K562 (cell line): Measurements from ENCODE around the gene GPR107. TPM values are rescaled to one million over a fixed set of nuclear protein-coding genes. Genes with fewer than 3 reads are reported as not detected.

Experiments
- ATF2 ChIP-seq: sonication (generic); formaldehyde crosslinking; IDR thresholded peaks from 2 replicates; pipeline ENCODE4 v1.8.1; 2022; ENCODE audit warnings: missing genetic modification reagents
- CHD1 ChIP-seq: fragments of 200-600 bp; sonication (generic); IDR thresholded peaks from one replicate; pipeline ENCODE4 v1.6.1; 2012; ENCODE audit warnings: mild to moderate bottlenecking, moderate library complexity, low read length, inconsistent platforms
- CSDE1 ChIP-seq, 2 experiments: fragments of 450-650 bp; IDR thresholded peaks; 2 replicates each; pipeline ENCODE4 v1.6.1; 2016; ENCODE audit warnings: mild to moderate bottlenecking in 1 of 2
- DIDO1 ChIP-seq: fragments of 450-650 bp; IDR thresholded peaks from 2 replicates; pipeline ENCODE4 v1.6.1; 2016; ENCODE audit warnings: low read depth, missing biosample characterization, missing genetic modification characterization
- E2F4 ChIP-seq: sonication (generic); formaldehyde crosslinking; IDR thresholded peaks from 2 replicates; pipeline ENCODE4 v1.8.0; 2022; ENCODE audit warnings: mild to moderate bottlenecking, low read depth, missing genetic modification reagents
- EGR1 ChIP-seq: fragments of 450-650 bp; conservative IDR thresholded peaks from 2 replicates; pipeline ENCODE4 v1.6.1; 2017; ENCODE audit warnings: mild to moderate bottlenecking
- EZH2 ChIP-seq: IDR thresholded peaks from 2 replicates; pipeline ENCODE4 v1.6.1; 2012; ENCODE audit warnings: low read depth, mild to moderate bottlenecking, inconsistent platforms, low read length, borderline replicate concordance
- NCOA1 ChIP-seq: fragments of 450-650 bp; IDR thresholded peaks from 2 replicates; pipeline ENCODE4 v1.6.1; 2016; ENCODE audit warnings: low read depth
- NFATC3 ChIP-seq: fragments of 450-650 bp; IDR thresholded peaks from 2 replicates; pipeline ENCODE4 v1.6.1; 2017; ENCODE audit warnings: mild to moderate bottlenecking
- NFIX ChIP-seq: fragments of 250-450 bp; sonication (Bioruptor Pico); IDR thresholded peaks from 2 replicates; pipeline ENCODE4 v1.4.0; 2020; ENCODE audit warnings: low read depth, mild to moderate bottlenecking, moderate library complexity
- NR2C1 ChIP-seq, 2 experiments: fragments of 450-650 bp; IDR thresholded peaks; 2 replicates each; pipeline ENCODE4 v1.6.1; 2017; ENCODE audit warnings: mild to moderate bottlenecking in 2 of 2, antibody characterized with exemption in 1 of 2, inconsistent platforms in 1 of 2, missing compliant biosample characterization in 1 of 2, missing genetic modification characterization in 1 of 2
- POLR2AphosphoS5 ChIP-seq: IDR thresholded peaks from 2 replicates; pipeline ENCODE4 v1.6.1; 2011; ENCODE audit warnings: mild to moderate bottlenecking, low read depth, low read length, moderate library complexity; ENCODE audit not compliant: control insufficient read depth, insufficient read depth
- RCOR1 ChIP-seq, 2 experiments: IDR thresholded peaks; 2 replicates each; pipeline ENCODE4 v1.6.1; 2012; ENCODE audit warnings: low read depth in 2 of 2, low read length in 2 of 2, borderline replicate concordance in 1 of 2, improper control_type of control experiment in 1 of 2
- RNF2 ChIP-seq: sonication (generic); IDR thresholded peaks from 2 replicates; pipeline ENCODE4 v1.6.1; 2016
- TEAD4 ChIP-seq, 2 experiments: sonication (generic) in 1 of 2; formaldehyde crosslinking in 1 of 2; IDR thresholded peaks; 2 replicates each; pipeline versions ENCODE4 v1.6.1 to v1.8.0; 2012 to 2022; ENCODE audit warnings: borderline replicate concordance in 1 of 2, inconsistent platforms in 1 of 2, low read length in 1 of 2, mild to moderate bottlenecking in 1 of 2, missing genetic modification reagents in 1 of 2
- ZBTB12 ChIP-seq: fragments of 250-450 bp; sonication (Bioruptor Pico); IDR thresholded peaks from 2 replicates; pipeline ENCODE4 v1.4.0; 2020
- ZBTB7A ChIP-seq: IDR thresholded peaks from 2 replicates; pipeline ENCODE4 v1.6.1; 2011; ENCODE audit warnings: low read depth, mild to moderate bottlenecking, low read length, moderate library complexity, borderline replicate concordance; ENCODE audit not compliant: control insufficient read depth
- ZFP36 ChIP-seq: fragments of 150-350 bp; IDR thresholded peaks from 2 replicates; pipeline ENCODE4 v1.6.1; 2018; ENCODE audit warnings: low read length, low read depth; ENCODE audit not compliant: partially characterized antibody
- ZKSCAN1 ChIP-seq: fragments of 150-350 bp; IDR thresholded peaks from 2 replicates; pipeline ENCODE4 v1.6.1; 2016; ENCODE audit warnings: low read depth, low read length
- polyA plus RNA-seq, 8 experiments: library from polyadenylated mRNA; depleted of rRNA in 4 of 8; stranded (reverse) in 5 of 8; unstranded in 3 of 8; fragments of >200 nt; fragmentation: Nextera tagmentation in 2 of 8; fragmentation: Illumina TruSeq in 1 of 8; extraction: Ambion mirVana in 2 of 8; extraction: Trizol in 1 of 8; gene quantifications; 2 replicates each; pipeline versions ENCODE4 v1.2.1 to v1.2.3, GENCODE V29; 2011 to 2014; ENCODE audit warnings: inconsistent platforms in 1 of 8, missing spikeins in 1 of 8
- total RNA-seq, 7 experiments: library from RNA; depleted of rRNA in 6 of 7; stranded (reverse); fragments of >200 nt in 6 of 7; fragmentation: Illumina TruSeq in 2 of 7; extraction: Trizol in 2 of 7; gene quantifications; 2 replicates each; pipeline versions ENCODE4 v1.2.1 to v1.2.3, GENCODE V29; 2011 to 2021; ENCODE audit warnings: low replicate concordance in 1 of 7
- TF ChIP-seq, protein P1 (sequence below): fragments of 450-650 bp; IDR thresholded peaks from 2 replicates; pipeline ENCODE4 v1.6.1; 2016; ENCODE audit warnings: antibody characterized with exemption

Gene GPR107
- total and polyA plus RNA-seq, 9 of the 15 experiments (the other 6 are each of a cell fraction or from before 2014, with no cell fraction given): 3.2 to 34.6 (median 14.4) TPM

DNA sequence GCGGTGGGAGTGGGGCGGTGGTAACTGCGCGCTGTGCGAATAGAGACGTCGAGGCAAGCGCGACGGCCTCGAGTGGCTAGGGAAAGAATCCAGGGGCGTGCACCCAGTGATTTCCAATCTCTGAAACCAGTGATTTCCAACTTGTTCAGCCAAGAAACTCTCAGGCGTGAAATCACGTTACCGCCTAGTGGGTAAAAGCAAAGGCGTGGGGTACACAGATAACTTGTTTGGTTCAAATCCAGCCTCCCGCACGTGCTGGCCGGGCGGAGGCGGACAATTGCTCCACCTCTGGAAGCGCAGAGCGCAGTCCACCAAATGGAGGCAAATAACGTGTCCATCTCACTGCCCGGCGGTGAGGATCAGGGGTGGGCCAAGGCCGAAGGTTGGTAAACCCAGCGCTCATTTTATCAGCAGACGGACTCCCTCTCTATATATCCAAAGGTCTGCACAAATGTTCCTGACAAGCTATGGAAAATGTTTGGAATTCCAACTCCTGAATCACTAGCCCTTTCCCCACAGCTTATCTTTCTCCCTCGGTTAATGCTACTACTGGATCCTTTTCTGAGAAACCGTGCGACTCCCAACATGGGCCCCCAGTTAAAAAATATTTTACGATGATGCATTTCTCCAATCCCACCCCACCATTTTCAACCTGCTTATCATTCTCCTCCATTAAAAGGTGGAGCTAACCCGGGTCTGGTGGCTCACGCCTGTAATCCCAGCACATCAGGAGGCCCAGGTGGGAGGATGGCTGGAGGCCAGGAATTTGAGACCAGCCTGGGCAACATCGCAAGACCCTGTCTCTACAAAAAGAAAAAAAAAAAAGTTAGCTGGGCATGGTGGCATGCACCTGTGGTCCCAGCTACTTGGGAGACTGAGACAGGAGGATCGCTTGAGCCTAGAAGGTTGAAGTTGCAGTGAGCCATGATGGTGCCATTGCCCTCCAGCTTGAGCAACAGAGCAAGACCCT lies 9.8 kb upstream of the GPR107 start (continued):
- TF ChIP-seq ATF2 (CRISPR knock-in tag) (no peak), CSDE1 (IDR thresholded peaks at IDR 0.05) (no peak), ZKSCAN1 (no peak; the same call in 1 of the 2 replicates), POLR2AphosphoS5 (no peak), TEAD4 (IDR thresholded peaks at IDR 0.05; ENCODE audit: low read length) (peak; percentile 79), TEAD4 (CRISPR knock-in tag; IDR thresholded peaks at IDR 0.05; ENCODE audit: borderline replicate concordance) (no peak), ZBTB12 (CRISPR knock-in tag) (no peak), NFATC3 (no peak), RNF2 (peak; percentile 59; the same call in 1 of the 2 replicates), CHD1 (no peak), DIDO1 (tag) (no peak), ZBTB7A (no peak), RCOR1 (IDR thresholded peaks at IDR 0.05; ENCODE audit: borderline replicate concordance in 1 of 2, low read depth in 2 of 2, low read length in 2 of 2) (peak; percentile 100), EGR1 (peak; percentile 71; the same call in 1 of the 2 replicates), EZH2 (no peak), NR2C1 (IDR thresholded peaks at IDR 0.05) (no peak), NR2C1 (tag; IDR thresholded peaks at IDR 0.05) (no peak), ZFP36 (no peak), NFIX (CRISPR knock-in tag) (no peak), E2F4 (CRISPR knock-in tag) (no peak), NCOA1 (no peak)
- TF ChIP-seq, protein P1, sequence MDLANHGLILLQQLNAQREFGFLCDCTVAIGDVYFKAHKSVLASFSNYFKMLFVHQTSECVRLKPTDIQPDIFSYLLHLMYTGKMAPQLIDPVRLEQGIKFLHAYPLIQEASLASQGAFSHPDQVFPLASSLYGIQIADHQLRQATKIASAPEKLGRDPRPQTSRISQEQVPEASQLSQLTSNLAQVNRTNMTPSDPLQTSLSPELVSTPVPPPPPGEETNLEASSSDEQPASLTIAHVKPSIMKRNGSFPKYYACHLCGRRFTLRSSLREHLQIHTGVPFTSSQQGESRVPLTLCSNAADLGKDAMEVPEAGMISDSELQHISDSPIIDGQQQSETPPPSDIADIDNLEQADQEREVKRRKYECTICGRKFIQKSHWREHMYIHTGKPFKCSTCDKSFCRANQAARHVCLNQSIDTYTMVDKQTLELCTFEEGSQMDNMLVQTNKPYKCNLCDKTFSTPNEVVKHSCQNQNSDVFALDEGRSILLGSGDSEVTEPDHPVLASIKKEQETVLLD: peak; percentile 42; the same call in 1 of the 2 replicates
